Epithelial cell of proximal tubule (primary cell): Measurements from ENCODE around the gene NATD1. TPM values are rescaled to one million over a fixed set of nuclear protein-coding genes. Genes with fewer than 3 reads are reported as not detected.
A peak's percentile ranks its signal among the peaks of the same experiment; 100 is the strongest.

Experiments
- DNase-seq: peaks from one replicate; pipeline ENCODE4 v3.0.0-alpha.2; 2011; ENCODE audit warnings: low read depth
- H3K4me3 ChIP-seq: 2 replicates; pipeline ENCODE4 v1.5.1; 2011; ENCODE audit warnings: low read depth, mild to moderate bottlenecking, low read length
- CTCF ChIP-seq: conservative IDR thresholded peaks from 2 replicates; pipeline ENCODE4 v1.5.1; 2012; ENCODE audit warnings: low read depth, mild to moderate bottlenecking, low read length
- total RNA-seq: library from RNA; depleted of rRNA; stranded (reverse); fragments of >200 nt; gene quantifications from 2 replicates; pipeline ENCODE4 v1.2.3, GENCODE V29; 2015

Gene NATD1
- 2.1 and 6.4 TPM in 2 replicates for total RNA-seq

GRCh38 chr17:21252796-21253645 is at the start of gene NATD1:
Gene NATD1, minus strand, starts transcription at chr17:21253410. Its CDS starts 146 bp downstream, at chr17:21253264.
- peak within 1 kb of the TSS; percentile 72 for H3K4me3 ChIP-seq
- peak; percentile 25 for DNase-seq
- no peak for TF ChIP-seq CTCF

GRCh38 chr17:21301593-21302550 is 48.7 kb upstream of the NATD1 start:
- no peak overlapping the region for H3K4me3 ChIP-seq
- TF ChIP-seq CTCF = no peak
- DNase-seq = no peak

GRCh38 chr17:21300601-21301571 is 47.7 kb upstream of the NATD1 start:
- no peak for TF ChIP-seq CTCF
- no peak for DNase-seq
- H3K4me3 ChIP-seq = no peak overlapping the region

GRCh38 chr17:21299981-21300600 is 46.9 kb upstream of the NATD1 start:
- DNase-seq = no peak
- no peak overlapping the region for H3K4me3 ChIP-seq
- TF ChIP-seq CTCF = no peak

- no peak for DNase-seq
- TF ChIP-seq CTCF = no peak
Observed at GRCh38 chr17:21298983-21299519, 45.8 kb upstream of the NATD1 start.

More at GRCh38 chr17:21298983-21299519, 45.8 kb upstream of the NATD1 start:
- H3K4me3 ChIP-seq = no peak overlapping the region
